ENCODE results near the gene JPT1. TPM values are rescaled to one million over a fixed set of nuclear protein-coding genes. Genes with fewer than 3 reads are reported as not detected.

JPT1 gene
- total and polyA plus RNA-seq, 3 experiments from 2014 or later, result 123 to 200 (median 189) TPM

GRCh38 chr17:75116737-75117136 lies 37.6 kb downstream of the JPT1 start:
- peak overlapping the region in 1 of 8 donors; percentile 81 for H3K27ac Mint-ChIP-seq
- CTCF ChIA-PET, result interaction anchor here (0.7 to 10.7 kb wide), 5 partner anchors 10 to 104 kb away, joined by 3 to 194 read pairs (median 151); partner anchors contain the start of genes NT5C and NUP85
- no peak overlapping the region for H3K4me3 Mint-ChIP-seq

GRCh38 chr17:75115555-75115954 lies 38.8 kb downstream of the JPT1 start:
- Histone ChIP-seq H3K27me3 (ENCODE audit: insufficient read depth, low read length, poor library complexity, severe bottlenecking) (no peaks in the 10 kb centered on the region), H3K36me3 (ENCODE audit: insufficient read depth, low read length) (no peaks in the 10 kb centered on the region), H3K4me3 (ENCODE audit: low read length) (no peak overlapping the region), H3K9me3 (ENCODE audit: low read length) (no peaks in the 10 kb centered on the region), H3K4me1 (ENCODE audit: insufficient read depth, low read length) (peaks cover 17% of the 10 kb centered on the region), H3K27ac (ENCODE audit: low read depth, low read length) (no peak overlapping the region)
- POLR2A ChIA-PET, result interaction anchor here (0.5 to 1.8 kb wide), 2 partner anchors 9 to 88 kb away, joined by 5 to 6 read pairs; no protein-coding TSS in a partner anchor
- H3K4me1 Mint-ChIP-seq, result peaks cover 27 to 51% (median 28%) of the 10 kb centered on the region in 3 donors
- DNase-seq, result no peak
- H3K36me3 Mint-ChIP-seq, result peaks cover 0 to 33% (median 8%) of the 10 kb centered on the region in 3 donors
- H3K27me3 Mint-ChIP-seq, result no peaks in the 10 kb centered on the region
- CTCF ChIA-PET, result interaction anchor here (1.0 to 10.7 kb wide), 13 partner anchors 11 to 308 kb away, joined by 3 to 194 read pairs (median 9); partner anchors contain the start of genes GGA3, MRPS7, NT5C and NUP85
- H3K4me3 Mint-ChIP-seq, result peak overlapping the region in 2 of 7 donors; percentile 36 to 84
- H3K9me3 Mint-ChIP-seq, result no peaks in the 10 kb centered on the region
- peak overlapping the region in 2 of 8 donors; percentile 17 to 47 for H3K27ac Mint-ChIP-seq

More at GRCh38 chr17:75116737-75117136, 37.6 kb downstream of the JPT1 start:
- Mint-ChIP-seq H3K4me1 (peaks cover 26 to 41% (median 27%) of the 10 kb centered on the region in 3 donors), H3K27me3 (no peaks in the 10 kb centered on the region), H3K36me3 (peaks cover 3 to 39% (median 11%) of the 10 kb centered on the region in 3 donors), H3K9me3 (no peaks in the 10 kb centered on the region)
- Histone ChIP-seq H3K27me3 (ENCODE audit: insufficient read depth, low read length, poor library complexity, severe bottlenecking) (no peaks in the 10 kb centered on the region), H3K4me3 (ENCODE audit: low read length) (no peak overlapping the region), H3K27ac (ENCODE audit: low read depth, low read length) (no peak overlapping the region), H3K36me3 (ENCODE audit: insufficient read depth, low read length) (peaks cover 4% of the 10 kb centered on the region), H3K4me1 (ENCODE audit: insufficient read depth, low read length) (peaks cover 12% of the 10 kb centered on the region), H3K9me3 (ENCODE audit: low read length) (no peaks in the 10 kb centered on the region)
- DNase-seq, result no peak
- POLR2A ChIA-PET, result no interaction called here

- Mint-ChIP-seq H3K9me3 (no peaks in the 10 kb centered on the region), H3K4me3 (peak overlapping the region; percentile 84 to 92 (median 88)), H3K4me1 (peaks cover 31 to 52% (median 32%) of the 10 kb centered on the region in 3 donors), H3K36me3 (peaks cover 0 to 32% (median 7%) of the 10 kb centered on the region in 3 donors), H3K27me3 (no peaks in the 10 kb centered on the region), H3K27ac (peak overlapping the region; percentile 72 to 97 (median 92))
- H3K9me3 ChIP-seq (ENCODE audit: low read length), result no peaks in the 10 kb centered on the region
- peaks cover 20% of the 10 kb centered on the region for H3K4me1 ChIP-seq (ENCODE audit: insufficient read depth, low read length)
- no peaks in the 10 kb centered on the region for H3K36me3 ChIP-seq (ENCODE audit: insufficient read depth, low read length)
- CTCF ChIA-PET, result interaction anchor here (0.5 to 10.7 kb wide), 64 partner anchors 12 to 341 kb away, joined by 3 to 194 read pairs (median 5); partner anchors contain the start of genes ATP5PD, GGA3, GRB2 and HID1
- DNase-seq, result no peak
- peak overlapping the region; percentile 94 for H3K4me3 ChIP-seq (ENCODE audit: low read length)
- no peaks in the 10 kb centered on the region for H3K27me3 ChIP-seq (ENCODE audit: insufficient read depth, low read length, poor library complexity, severe bottlenecking)
- H3K27ac ChIP-seq (ENCODE audit: low read depth, low read length), result peak overlapping the region; percentile 64
- POLR2A ChIA-PET, result interaction anchor here (0.5 to 1.8 kb wide), 13 partner anchors 10 to 665 kb away, joined by 3 to 25 read pairs (median 5); partner anchors contain the start of genes GGA3, JPT1, MRPS7 and SUMO2
Measured at GRCh38 chr17:75114552-75115314, 39.6 kb downstream of the JPT1 start.

- H3K27ac Mint-ChIP-seq, result peak overlapping the region; percentile 72 to 97 (median 88)
- no peaks in the 10 kb centered on the region for H3K27me3 Mint-ChIP-seq
- DNase-seq, result peak; percentile 84 to 92 (median 85)
- Histone ChIP-seq H3K27ac (ENCODE audit: low read depth, low read length) (peak overlapping the region; percentile 64), H3K4me3 (ENCODE audit: low read length) (peak overlapping the region; percentile 94), H3K4me1 (ENCODE audit: insufficient read depth, low read length) (peaks cover 24% of the 10 kb centered on the region), H3K27me3 (ENCODE audit: insufficient read depth, low read length, poor library complexity, severe bottlenecking) (no peaks in the 10 kb centered on the region), H3K36me3 (ENCODE audit: insufficient read depth, low read length) (no peaks in the 10 kb centered on the region), H3K9me3 (ENCODE audit: low read length) (no peaks in the 10 kb centered on the region)
- ChIA-PET CTCF (interaction anchor here (0.5 to 10.7 kb wide), 69 partner anchors 11 to 342 kb away, joined by 3 to 194 read pairs (median 5); partner anchors contain the start of genes ATP5PD, GGA3, GRB2 and HID1), POLR2A (interaction anchor here (0.6 to 1.8 kb wide), 13 partner anchors 10 to 666 kb away, joined by 3 to 25 read pairs (median 6); partner anchors contain the start of genes GGA3, JPT1, MIF4GD and MRPS7)
- H3K4me3 Mint-ChIP-seq, result peak overlapping the region; percentile 84 to 92 (median 88)
- peaks cover 0 to 30% (median 7%) of the 10 kb centered on the region in 3 donors for H3K36me3 Mint-ChIP-seq
- H3K9me3 Mint-ChIP-seq, result no peaks in the 10 kb centered on the region
- peaks cover 32 to 54% (median 33%) of the 10 kb centered on the region in 3 donors for H3K4me1 Mint-ChIP-seq
Measured at GRCh38 chr17:75113798-75114551, 40.3 kb downstream of the JPT1 start.

GRCh38 chr17:75111777-75112335 lies 42.5 kb downstream of the JPT1 start:
- POLR2A ChIA-PET, result interaction anchor here (0.7 to 1.0 kb wide), 2 partner anchors 34 to 90 kb away, joined by 3 read pairs; no protein-coding TSS in a partner anchor
- H3K36me3 Mint-ChIP-seq, result peaks cover 0 to 21% (median 7%) of the 10 kb centered on the region in 3 donors
- peaks cover 37 to 54% (median 41%) of the 10 kb centered on the region in 3 donors for H3K4me1 Mint-ChIP-seq
- H3K27me3 Mint-ChIP-seq, result no peaks in the 10 kb centered on the region
- Histone ChIP-seq H3K36me3 (ENCODE audit: insufficient read depth, low read length) (no peaks in the 10 kb centered on the region), H3K27ac (ENCODE audit: low read depth, low read length) (no peak overlapping the region), H3K4me1 (ENCODE audit: insufficient read depth, low read length) (peaks cover 29% of the 10 kb centered on the region), H3K9me3 (ENCODE audit: low read length) (no peaks in the 10 kb centered on the region), H3K27me3 (ENCODE audit: insufficient read depth, low read length, poor library complexity, severe bottlenecking) (no peaks in the 10 kb centered on the region), H3K4me3 (ENCODE audit: low read length) (no peak overlapping the region)
- CTCF ChIA-PET, result interaction anchor here (0.6 to 10.7 kb wide), 13 partner anchors 9 to 300 kb away, joined by 3 to 194 read pairs (median 4); partner anchors contain the start of genes NT5C and NUP85
- H3K4me3 Mint-ChIP-seq, result peak overlapping the region; percentile 54 to 91 (median 71)
- H3K9me3 Mint-ChIP-seq, result no peaks in the 10 kb centered on the region
- no peak for DNase-seq
- peak overlapping the region; percentile 20 to 82 (median 35) for H3K27ac Mint-ChIP-seq

- POLR2A ChIA-PET, result interaction anchor here (0.6 to 2.0 kb wide), 10 partner anchors 14 to 160 kb away, joined by 3 to 12 read pairs (median 4); partner anchors contain the start of genes MIF4GD, NT5C, SLC16A5 and SUMO2
- H3K36me3 Mint-ChIP-seq, result peaks cover 0 to 21% (median 7%) of the 10 kb centered on the region in 3 donors
- peaks cover 34 to 47% (median 41%) of the 10 kb centered on the region in 3 donors for H3K4me1 Mint-ChIP-seq
- CTCF ChIA-PET, result interaction anchor here (0.6 to 10.7 kb wide), 11 partner anchors 16 to 149 kb away, joined by 3 to 194 read pairs (median 4); partner anchors contain the start of genes MRPL58, NT5C, NUP85 and SLC16A5
- no peaks in the 10 kb centered on the region for H3K9me3 Mint-ChIP-seq
- Histone ChIP-seq H3K27ac (ENCODE audit: low read depth, low read length) (peak overlapping the region; percentile 59), H3K4me3 (ENCODE audit: low read length) (peak overlapping the region; percentile 93), H3K4me1 (ENCODE audit: insufficient read depth, low read length) (peaks cover 29% of the 10 kb centered on the region), H3K36me3 (ENCODE audit: insufficient read depth, low read length) (no peaks in the 10 kb centered on the region), H3K9me3 (ENCODE audit: low read length) (no peaks in the 10 kb centered on the region), H3K27me3 (ENCODE audit: insufficient read depth, low read length, poor library complexity, severe bottlenecking) (no peaks in the 10 kb centered on the region)
- peak in 1 of 5 donors; percentile 53 for DNase-seq
- H3K27ac Mint-ChIP-seq, result peak overlapping the region; percentile 77 to 96 (median 91)
- peak overlapping the region; percentile 87 to 93 (median 91) for H3K4me3 Mint-ChIP-seq
- H3K27me3 Mint-ChIP-seq, result no peaks in the 10 kb centered on the region
Measured at GRCh38 chr17:75110234-75110937, 43.9 kb downstream of the JPT1 start.

Measured in CD8-positive, alpha-beta memory T cell (primary cell).